Frontal cortex (tissue), 4 donors: ENCODE data around the gene TPH1. TPM values are rescaled to one million over a fixed set of nuclear protein-coding genes. Genes with fewer than 3 reads are reported as not detected.
"Not testable (repeated sequence)": the region's sequence is repeated elsewhere in the genome, so short reads cannot be mapped to it uniquely, and the experiment has no call there.

Experiments used
- DNase-seq, 2 donors: peaks; one replicate each; pipeline ENCODE4 v3.0.0; 2012; ENCODE audit warnings: low spot score in 2 of 2
- FAIRE-seq: peaks from 2 replicates; lab custom pipeline; 2012; peaks lifted over from hg19 to GRCh38; lab: Jason Lieb, UNC
- total RNA-seq: library from RNA; depleted of rRNA; stranded (reverse); fragments of >200 nt; gene quantifications from one replicate; pipeline ENCODE4 v1.2.3, GENCODE V29; 2014
- donor health status: control.
- donor health status: control.
- donor health status: control.

The TPH1 gene
- total RNA-seq, 1 donor from 2014 or later = 0.41 TPM

GRCh38 chr11:18036456-18036855, 9.6 kb downstream of the TPH1 start:
- DNase-seq (no peak), FAIRE-seq (no peak)

GRCh38 chr11:18027475-18027874, 18.6 kb downstream of the TPH1 start:
- no peak for DNase-seq
- no peak for FAIRE-seq

- FAIRE-seq (no peak), DNase-seq (no peak)
These were observed 23.6 kb downstream of the TPH1 start for GRCh38 chr11:18022419-18022818.

- no peak for FAIRE-seq
- DNase-seq = no peak
These were observed 26.4 kb downstream of the TPH1 start for GRCh38 chr11:18019650-18020049.

GRCh38 chr11:18016789-18017188, 29.3 kb downstream of the TPH1 start:
- DNase-seq (no peak), FAIRE-seq (no peak)

GRCh38 chr11:18014876-18015275, 31.2 kb downstream of the TPH1 start:
- FAIRE-seq (no peak), DNase-seq (no peak)

GRCh38 chr11:18013790-18014507, 32.1 kb downstream of the TPH1 start:
- FAIRE-seq = no peak

GRCh38 chr11:18012906-18013781, 32.9 kb downstream of the TPH1 start, which contains the start of gene SERGEF:
SERGEF (minus strand) TSS chr11:18013047; CDS start chr11:18013010, 37 bp downstream.
- FAIRE-seq (no peak), DNase-seq (peak; percentile 86 to 89)

More at GRCh38 chr11:18013790-18014507, 32.1 kb downstream of the TPH1 start:
- no peak for DNase-seq

GRCh38 chr11:18012122-18012905, 33.8 kb downstream of the TPH1 start:
- FAIRE-seq = no peak
- peak in 1 of 2 donors; percentile 24 for DNase-seq

- FAIRE-seq = no peak
- DNase-seq = no peak
These were observed 34.4 kb downstream of the TPH1 start for GRCh38 chr11:18011633-18012032.

- DNase-seq = no peak
- FAIRE-seq = no peak
These were observed 35.0 kb downstream of the TPH1 start for GRCh38 chr11:18010977-18011586.

GRCh38 chr11:18010121-18010670, 35.9 kb downstream of the TPH1 start:
- FAIRE-seq (no peak), DNase-seq (no peak)

- FAIRE-seq (no peak), DNase-seq (no peak)
These were observed 40.5 kb downstream of the TPH1 start for GRCh38 chr11:18005376-18006129.

- no peak for FAIRE-seq
These were observed 44.9 kb downstream of the TPH1 start for GRCh38 chr11:18001191-18001590.

GRCh38 chr11:18000760-18001159, 45.3 kb downstream of the TPH1 start:
- no peak for DNase-seq
- no peak for FAIRE-seq

More at GRCh38 chr11:18001191-18001590, 44.9 kb downstream of the TPH1 start:
- DNase-seq = no peak

GRCh38 chr11:18000128-18000527, 45.9 kb downstream of the TPH1 start:
- not testable (repeated sequence) for DNase-seq, FAIRE-seq
